H1 (cell line): ENCODE measurements around the gene CHSY1. TPM values are rescaled to one million over a fixed set of nuclear protein-coding genes. Genes with fewer than 3 reads are reported as not detected.

Source experiments
- CTCF ChIA-PET: fragments of 300-600 bp; sonication (Branson Sonifier 250); formaldehyde crosslinking; loops from one replicate; lab custom pipeline; 2021; ENCODE audit not compliant: partially characterized antibody; lab: Charles Lee
- POLR2A ChIA-PET: fragments of 300-600 bp; sonication (Branson Sonifier 250); formaldehyde crosslinking; loops from one replicate; lab custom pipeline; 2021; ENCODE audit warnings: inconsistent platforms; ENCODE audit not compliant: partially characterized antibody; lab: Charles Lee
- DNase-seq, 2 experiments: peaks; one replicate each; pipeline versions ENCODE4 v3.0.0 to v3.0.0-alpha.2; 2010 to 2022; ENCODE audit warnings: low spot score in 2 of 2, low read depth in 1 of 2, mixed read lengths in 1 of 2
- FAIRE-seq: peaks from 2 replicates; lab custom pipeline; 2011; peaks lifted over from hg19 to GRCh38; lab: Jason Lieb, UNC
- H2AFZ ChIP-seq: 2 replicates; pipeline ENCODE4 v1.8.1; 2012; ENCODE audit warnings: low read length, inconsistent platforms
- H2AK5ac ChIP-seq: 2 replicates; pipeline ENCODE4 v1.6.1; 2013; ENCODE audit warnings: low read depth, low read length
- H2BK120ac ChIP-seq: replicated peaks from 2 replicates; pipeline ENCODE3; 2013; ENCODE audit warnings: low read depth, low read length, inconsistent platforms
- H2BK12ac ChIP-seq: 2 replicates; pipeline ENCODE4 v1.6.1; 2013; ENCODE audit warnings: low read depth, low read length
- H2BK15ac ChIP-seq: 2 replicates; pipeline ENCODE4 v1.6.1; 2013; ENCODE audit warnings: low read length
- H2BK20ac ChIP-seq: 2 replicates; pipeline ENCODE4 v1.6.1; 2013; ENCODE audit warnings: low read length
- H2BK5ac ChIP-seq: 2 replicates; pipeline ENCODE4 v1.6.1; 2013; ENCODE audit warnings: low read depth, low read length
- H3K14ac ChIP-seq: 2 replicates; pipeline ENCODE4 v1.6.1; 2013; ENCODE audit warnings: inconsistent platforms; ENCODE audit not compliant: insufficient read length
- H3K18ac ChIP-seq: 2 replicates; pipeline ENCODE4 v1.6.1; 2013; ENCODE audit warnings: low read length; ENCODE audit errors: extremely low read depth
- H3K23ac ChIP-seq: 2 replicates; pipeline ENCODE4 v1.6.1; 2013; ENCODE audit warnings: inconsistent platforms; ENCODE audit not compliant: insufficient read length
- H3K23me2 ChIP-seq: 2 replicates; pipeline ENCODE4 v1.6.1; 2013; ENCODE audit warnings: low read depth, low read length
- H3K27ac ChIP-seq: 2 replicates; pipeline ENCODE4 v1.6.1; 2011; ENCODE audit warnings: low read depth, low read length, inconsistent platforms
- H3K27me3 ChIP-seq, 4 experiments: replicated peaks in 1 of 4; 1 replicate in 1 of 4; 2 replicates in 3 of 4; pipeline versions ENCODE4 v1.6.1 to v1.8.1; 2011 to 2013; ENCODE audit warnings: low read length in 3 of 4, mild to moderate bottlenecking in 3 of 4, inconsistent platforms in 2 of 4, mixed read lengths in 2 of 4, moderate library complexity in 1 of 4; ENCODE audit not compliant: control insufficient read depth in 3 of 4, insufficient read depth in 3 of 4; ENCODE audit errors: extremely low read depth in 1 of 4
- H3K36me3 ChIP-seq, 4 experiments: 2 replicates each; pipeline versions ENCODE4 v1.6.1 to v1.8.1; 2011 to 2013; ENCODE audit warnings: mild to moderate bottlenecking in 4 of 4, low read length in 3 of 4, moderate library complexity in 2 of 4, control low read depth in 1 of 4, inconsistent platforms in 1 of 4; ENCODE audit not compliant: insufficient read depth in 4 of 4, control insufficient read depth in 2 of 4
- H3K4ac ChIP-seq: replicated peaks from 2 replicates; pipeline ENCODE3; 2013; ENCODE audit warnings: low read length, low read depth, mixed read lengths, inconsistent platforms; ENCODE audit not compliant: insufficient read length
- H3K4me1 ChIP-seq, 4 experiments: replicated peaks in 1 of 4; 1 replicate in 1 of 4; 2 replicates in 3 of 4; pipeline versions ENCODE4 v1.6.1 to v1.8.1; 2011 to 2013; ENCODE audit warnings: low read length in 3 of 4, inconsistent platforms in 2 of 4, mixed read lengths in 1 of 4; ENCODE audit not compliant: insufficient read depth in 4 of 4, control insufficient read depth in 3 of 4
- H3K4me2 ChIP-seq, 2 experiments: 2 replicates each; pipeline versions ENCODE4 v1.6.1 to v1.8.1; 2011 to 2013; ENCODE audit warnings: low read depth in 2 of 2, low read length in 2 of 2, control low read depth in 1 of 2, inconsistent platforms in 1 of 2, mild to moderate bottlenecking in 1 of 2; ENCODE audit not compliant: insufficient read depth in 1 of 2
- H3K4me3 ChIP-seq, 4 experiments: fragments of 200-600, 300-600 bp in 1 of 4; sonication (generic), shearing (Covaris generic), sonication (Bioruptor Twin) in 1 of 4; 2 replicates each; pipeline versions ENCODE4 v1.5.1 to v1.8.1; 2011 to 2016; ENCODE audit warnings: low read length in 4 of 4, low read depth in 3 of 4, control low read depth in 2 of 4, inconsistent platforms in 2 of 4, mild to moderate bottlenecking in 2 of 4, mixed read lengths in 1 of 4, moderate library complexity in 1 of 4; ENCODE audit not compliant: insufficient read depth in 2 of 4; ENCODE audit errors: extremely low read depth in 1 of 4
- H3K56ac ChIP-seq: replicated peaks from 2 replicates; pipeline ENCODE3; 2013; ENCODE audit warnings: low read depth, mild to moderate bottlenecking, mixed read lengths, low read length, inconsistent platforms; ENCODE audit not compliant: insufficient read length
- H3K79me1 ChIP-seq: 2 replicates; pipeline ENCODE4 v1.6.1; 2013; ENCODE audit warnings: low read depth, low read length, control low read depth
- H3K79me2 ChIP-seq, 2 experiments: 2 replicates each; pipeline versions ENCODE4 v1.6.1 to v1.8.1; 2012 to 2013; ENCODE audit warnings: low read length in 2 of 2, mild to moderate bottlenecking in 2 of 2, inconsistent platforms in 1 of 2; ENCODE audit not compliant: insufficient read depth in 2 of 2, control insufficient read depth in 1 of 2
- H3K9ac ChIP-seq, 4 experiments: replicated peaks in 1 of 4; 1 replicate in 1 of 4; 2 replicates in 3 of 4; pipeline versions ENCODE4 v1.6.1 to v1.8.1; 2011 to 2013; ENCODE audit warnings: low read depth in 3 of 4, low read length in 3 of 4, control low read depth in 2 of 4, mild to moderate bottlenecking in 2 of 4, moderate library complexity in 2 of 4, inconsistent platforms in 1 of 4; ENCODE audit errors: extremely low read depth in 1 of 4
- H3K9me3 ChIP-seq, 2 experiments: 2 replicates each; pipeline versions ENCODE4 v1.6.1 to v1.8.1; 2012 to 2013; ENCODE audit warnings: mild to moderate bottlenecking in 2 of 2, moderate library complexity in 2 of 2, control low read depth in 1 of 2, inconsistent platforms in 1 of 2, low read depth in 1 of 2, low read length in 1 of 2, mixed read lengths in 1 of 2; ENCODE audit not compliant: insufficient read depth in 2 of 2
- H4K20me1 ChIP-seq, 2 experiments: replicated peaks in 1 of 2; 2 replicates each; pipeline versions ENCODE3 to v1.8.1; 2011 to 2013; ENCODE audit warnings: inconsistent platforms in 2 of 2, low read length in 2 of 2, mild to moderate bottlenecking in 1 of 2; ENCODE audit not compliant: insufficient read depth in 2 of 2, control insufficient read depth in 1 of 2
- H4K5ac ChIP-seq: 2 replicates; pipeline ENCODE4 v1.6.1; 2013; ENCODE audit warnings: low read length, low read depth, mixed read lengths, inconsistent platforms; ENCODE audit not compliant: insufficient read length
- H4K8ac ChIP-seq: 2 replicates; pipeline ENCODE4 v1.8.0; 2013; ENCODE audit warnings: mild to moderate bottlenecking, moderate library complexity, low read length, inconsistent platforms; ENCODE audit not compliant: insufficient read depth; ENCODE audit errors: extremely low read depth
- H4K91ac ChIP-seq: replicated peaks from 2 replicates; pipeline ENCODE3; 2013; ENCODE audit warnings: low read length, mixed read lengths, inconsistent platforms; ENCODE audit not compliant: insufficient read length
- ASH2L ChIP-seq: fragments of 200-600, 300-600 bp; sonication (generic); IDR thresholded peaks from one replicate; pipeline ENCODE4 v1.7.1; 2017; ENCODE audit warnings: low read length
- CREB1 ChIP-seq: IDR thresholded peaks from 2 replicates; pipeline ENCODE4 v1.6.1; 2012; ENCODE audit warnings: inconsistent platforms
- FOSL1 ChIP-seq: IDR thresholded peaks from 2 replicates; pipeline ENCODE4 v1.6.1; 2011; ENCODE audit warnings: mild to moderate bottlenecking, low read depth, low read length, moderate library complexity; ENCODE audit not compliant: insufficient read depth
- GABPA ChIP-seq: IDR thresholded peaks from 2 replicates; pipeline ENCODE4 v1.6.1; 2011; ENCODE audit warnings: mild to moderate bottlenecking, low read length, moderate library complexity, borderline replicate concordance; ENCODE audit not compliant: insufficient read depth
- JUN ChIP-seq: IDR thresholded peaks from 2 replicates; pipeline ENCODE4 v1.6.1; 2011; ENCODE audit warnings: low read depth, mild to moderate bottlenecking, improper control_type of control experiment, low read length
- RBBP5 ChIP-seq: IDR thresholded peaks from 2 replicates; pipeline ENCODE4 v1.7.1; 2012; ENCODE audit warnings: low read depth, mild to moderate bottlenecking, inconsistent platforms, low read length, moderate library complexity, borderline replicate concordance
- RXRA ChIP-seq: IDR thresholded peaks from 2 replicates; pipeline ENCODE4 v1.6.1; 2011; ENCODE audit warnings: low read depth, mild to moderate bottlenecking, low read length, moderate library complexity; ENCODE audit not compliant: insufficient read depth
- SIN3A ChIP-seq, 2 experiments: IDR thresholded peaks in 1 of 2; conservative IDR thresholded peaks in 1 of 2; 2 replicates each; pipeline ENCODE4 v1.6.1; 2011 to 2012; ENCODE audit warnings: low read length in 2 of 2, improper control_type of control experiment in 1 of 2, low read depth in 1 of 2, mild to moderate bottlenecking in 1 of 2
- SP4 ChIP-seq: IDR thresholded peaks from 2 replicates; pipeline ENCODE4 v1.6.1; 2012; ENCODE audit warnings: low read length, inconsistent platforms
- WGBS, 2 experiments: shearing (Covaris generic) in 1 of 2; methylation state at CpG; one replicate each; pipeline versions ENCODE4 v1.1.6 to v1.1.7; 2013 to 2015; ENCODE audit warnings: low lambda C conversion rate in 2 of 2, mixed read lengths in 2 of 2, inconsistent platforms in 1 of 2, low coverage in 1 of 2, missing lambda C conversion rate in 1 of 2; ENCODE audit not compliant: insufficient replicate concordance in 2 of 2, insufficient coverage in 1 of 2, insufficient read length in 1 of 2; ENCODE audit errors: extremely low coverage in 1 of 2, missing lambda C conversion rate in 1 of 2; 5-methylcytosine and 5-hydroxymethylcytosine counted together
- polyA plus RNA-seq, 7 experiments: library from polyadenylated mRNA; depleted of rRNA in 3 of 7; stranded (reverse) in 5 of 7; unstranded in 2 of 7; fragments of >200 nt in 5 of 7; fragments of 200-250 nt in 2 of 7; gene quantifications; 1 replicate in 5 of 7; 2 replicates in 1 of 7; 4 replicates in 1 of 7; pipeline versions ENCODE4 v1.2.1 to v1.2.3, GENCODE V29; 2011 to 2013; ENCODE audit warnings: missing spikeins in 2 of 7, mixed read lengths in 2 of 7
- total RNA-seq: library from RNA; stranded (reverse); fragmentation: NEBNext Ultra II Directional; extraction: Animal tissue kit (Norgen Biotek cat#: 25700); gene quantifications from 2 replicates; pipeline ENCODE4 v1.2.1, GENCODE V29; 2021
- TF ChIP-seq, protein P1 (sequence below): IDR thresholded peaks from 2 replicates; pipeline ENCODE4 v1.6.1; 2012; ENCODE audit warnings: low read length, inconsistent platforms
- TF ChIP-seq, protein P2 (sequence below): IDR thresholded peaks from 2 replicates; pipeline ENCODE4 v1.6.1; 2011; ENCODE audit warnings: low read depth, mild to moderate bottlenecking, low read length; ENCODE audit not compliant: insufficient read depth

The CHSY1 gene
- total and polyA plus RNA-seq, 2 of the 8 experiments (the other 6 are each of a cell fraction or from before 2014, with no cell fraction given), result 24.9 to 60.7 TPM

DNA sequence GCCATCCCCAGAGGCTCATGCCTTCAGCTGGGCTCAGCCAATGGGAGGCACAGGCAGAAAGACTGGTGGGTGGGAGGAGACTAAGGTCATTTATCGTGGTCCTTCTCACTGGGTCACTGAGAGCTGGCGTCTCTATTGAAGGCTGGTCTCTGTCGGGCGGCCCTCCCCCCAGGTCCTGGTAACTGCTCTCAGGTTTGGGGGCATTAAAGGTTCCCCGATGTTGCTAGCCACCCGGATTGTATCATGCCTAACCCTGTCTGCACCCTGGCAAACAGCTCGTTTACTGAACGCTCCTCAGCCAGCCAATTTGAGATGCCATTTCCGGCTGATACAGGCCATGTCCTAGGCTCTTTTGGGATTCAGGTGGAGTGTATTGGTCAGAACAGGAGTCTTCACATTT lies 14.9 kb upstream of the CHSY1 start:
- Histone ChIP-seq H3K4ac (no peak overlapping the region), H3K18ac (0 out of 2 replicates have a peak overlapping the region, but pooled peaks have one; percentile 19), H4K8ac (no peak overlapping the region), H3K4me2 (no peak overlapping the region), H2BK12ac (no peak overlapping the region), H3K79me2 (no peaks in the 10 kb centered on the region), H4K20me1 (peaks cover 0 to 2% of the 10 kb centered on the region in 2 experiments), H3K4me1 (peaks cover 0 to 2% (median 0%) of the 10 kb centered on the region in 4 experiments; a peak in 1 of 7 replicates), H3K23ac (no peak overlapping the region), H3K27ac (no peak overlapping the region), H2AFZ (no peak overlapping the region), H3K79me1 (no peaks in the 10 kb centered on the region), H3K23me2 (no peaks in the 10 kb centered on the region), H2BK5ac (no peak overlapping the region), H2BK120ac (no peak overlapping the region), H3K27me3 (no peaks in the 10 kb centered on the region), H3K9me3 (no peaks in the 10 kb centered on the region), H3K4me3 (no peak overlapping the region), H2AK5ac (no peak overlapping the region), H4K91ac (no peak overlapping the region), H2BK20ac (no peak overlapping the region), H3K14ac (no peak overlapping the region), H3K9ac (no peak overlapping the region), H3K36me3 (peaks cover 2 to 15% (median 9%) of the 10 kb centered on the region in 4 experiments; a peak in 7 of 8 replicates), H4K5ac (no peak overlapping the region), H3K56ac (no peak overlapping the region), H2BK15ac (no peak overlapping the region)
- TF ChIP-seq JUN (no peak), RBBP5 (no peak), SP4 (no peak), RXRA (no peak), ASH2L (no peak), GABPA (no peak), FOSL1 (no peak), CREB1 (no peak), SIN3A (conservative IDR thresholded peaks at IDR 0.05 in 1 of 2, IDR thresholded peaks at IDR 0.05 in 1 of 2; ENCODE audit: low read depth in 1 of 2, low read length in 2 of 2) (no peak)
- TF ChIP-seq, protein P1, sequence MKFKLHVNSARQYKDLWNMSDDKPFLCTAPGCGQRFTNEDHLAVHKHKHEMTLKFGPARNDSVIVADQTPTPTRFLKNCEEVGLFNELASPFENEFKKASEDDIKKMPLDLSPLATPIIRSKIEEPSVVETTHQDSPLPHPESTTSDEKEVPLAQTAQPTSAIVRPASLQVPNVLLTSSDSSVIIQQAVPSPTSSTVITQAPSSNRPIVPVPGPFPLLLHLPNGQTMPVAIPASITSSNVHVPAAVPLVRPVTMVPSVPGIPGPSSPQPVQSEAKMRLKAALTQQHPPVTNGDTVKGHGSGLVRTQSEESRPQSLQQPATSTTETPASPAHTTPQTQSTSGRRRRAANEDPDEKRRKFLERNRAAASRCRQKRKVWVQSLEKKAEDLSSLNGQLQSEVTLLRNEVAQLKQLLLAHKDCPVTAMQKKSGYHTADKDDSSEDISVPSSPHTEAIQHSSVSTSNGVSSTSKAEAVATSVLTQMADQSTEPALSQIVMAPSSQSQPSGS, result no peak
- TF ChIP-seq, protein P2, sequence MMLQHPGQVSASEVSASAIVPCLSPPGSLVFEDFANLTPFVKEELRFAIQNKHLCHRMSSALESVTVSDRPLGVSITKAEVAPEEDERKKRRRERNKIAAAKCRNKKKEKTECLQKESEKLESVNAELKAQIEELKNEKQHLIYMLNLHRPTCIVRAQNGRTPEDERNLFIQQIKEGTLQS, result no peak
- CTCF ChIA-PET, result interaction anchor here (0.6 to 6.3 kb wide), 22 partner anchors 9 to 456 kb away, joined by 3 to 62 read pairs (median 4); partner anchors contain the start of gene SNRPA1
- no peak for FAIRE-seq
- DNase-seq, result no peak
- 85% methylated on average over 9 of the region's 9 CpGs; no CpG with 5 or more reads in 1 of the 2 experiments for WGBS, 2 experiments
- POLR2A ChIA-PET, result interaction anchor here (0.6 to 2.7 kb wide), 6 partner anchors 9 to 187 kb away, joined by 3 to 9 read pairs (median 4); partner anchors contain the start of gene CHSY1
